Tibial nerve (tissue), 4 donors: Measurements from ENCODE around the gene TGFB3. TPM values are rescaled to one million over a fixed set of nuclear protein-coding genes. Genes with fewer than 3 reads are reported as not detected.

ENCODE experiments used
- DNase-seq, 2 donors: peaks; one replicate each; pipeline ENCODE4 v3.0.0-alpha.2; 2019; ENCODE audit warnings: low spot score in 2 of 2
- H3K27ac ChIP-seq, 4 donors: fragments of 200-600 bp; sonication (generic) in 3 of 4; one replicate each; pipeline ENCODE4 v1.5.1; 2017 to 2019; ENCODE audit warnings: mild to moderate bottlenecking in 1 of 4
- H3K27me3 ChIP-seq, 2 donors: fragments of 200-600 bp; sonication (generic) in 1 of 2; one replicate each; pipeline versions ENCODE4 v1.5.1 to v1.6.0; 2017 to 2019
- H3K36me3 ChIP-seq, 3 donors: fragments of 200-600 bp; sonication (generic); one replicate each; pipeline ENCODE4 v1.5.1; 2018 to 2019
- H3K4me1 ChIP-seq, 4 donors: fragments of 200-600 bp; sonication (generic) in 3 of 4; one replicate each; pipeline ENCODE4 v1.5.1; 2017 to 2019
- H3K4me3 ChIP-seq, 4 donors: fragments of 200-600 bp; sonication (generic) in 3 of 4; one replicate each; pipeline ENCODE4 v1.5.1; 2017 to 2019; ENCODE audit warnings: mild to moderate bottlenecking in 1 of 4, moderate library complexity in 1 of 4
- H3K9me3 ChIP-seq, 4 donors: fragments of 200-600 bp; sonication (generic) in 3 of 4; one replicate each; pipeline ENCODE4 v1.5.1; 2017 to 2019
- EP300 ChIP-seq, 2 donors: sonication (generic); formaldehyde crosslinking; IDR thresholded peaks; one replicate each; pipeline ENCODE4 v1.6.1; 2017; ENCODE audit warnings: antibody characterized with exemption in 2 of 2, mild to moderate bottlenecking in 1 of 2
- POLR2A ChIP-seq, 2 donors: fragments of 450-650 bp; IDR thresholded peaks; one replicate each; pipeline ENCODE4 v1.6.1; 2017; ENCODE audit warnings: antibody characterized with exemption in 2 of 2, mild to moderate bottlenecking in 2 of 2, moderate library complexity in 2 of 2
- WGBS, 2 donors: methylation state at CpG; one replicate each; pipeline ENCODE4 v1.1.5; 2018; 5-methylcytosine and 5-hydroxymethylcytosine counted together
- total RNA-seq, 4 donors: library from RNA; depleted of rRNA; stranded (reverse); fragments of >200 nt; gene quantifications; one replicate each; pipeline ENCODE4 v1.1.0, GENCODE V29; 2016
- TF ChIP-seq, protein P1 (sequence below), 5 experiments: fragments of 200-600 bp in 3 of 5; fragments of 450-650 bp in 2 of 5; sonication (generic) in 3 of 5; IDR thresholded peaks; one replicate each; pipeline ENCODE4 v1.5.1; 2016 to 2019; ENCODE audit warnings: antibody characterized with exemption in 5 of 5, mild to moderate bottlenecking in 3 of 5, moderate library complexity in 2 of 5

The TGFB3 gene
- total RNA-seq, 4 donors from 2014 or later, result 3.1 to 10.0 (median 5.6) TPM

DNA sequence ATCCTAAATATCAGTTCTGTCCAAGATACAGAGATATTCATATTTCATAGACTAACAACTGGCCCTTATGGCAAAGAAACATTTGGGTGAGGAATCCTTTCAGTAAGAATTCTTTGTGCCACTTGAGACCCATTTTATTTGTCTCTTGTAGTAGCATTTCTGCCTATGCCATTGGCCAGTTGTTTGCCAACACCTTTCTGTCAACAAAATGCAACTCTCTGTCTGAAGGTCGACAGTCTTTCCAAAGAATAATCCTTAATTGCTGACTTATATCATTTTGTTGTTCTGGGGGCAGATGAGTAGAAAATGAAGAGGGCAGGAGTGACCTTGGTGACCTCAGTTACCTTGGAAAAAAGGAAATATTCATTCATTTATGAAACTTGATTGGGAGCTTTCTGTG, 14.7 kb upstream of the TGFB3 start:
- H3K9me3 ChIP-seq, result no peaks in the 10 kb centered on the region
- H3K27me3 ChIP-seq, result no peaks in the 10 kb centered on the region
- H3K4me3 ChIP-seq, result no peak overlapping the region
- peaks cover 0 to 86% (median 0%) of the 10 kb centered on the region in 3 donors for H3K36me3 ChIP-seq
- no peak overlapping the region for H3K27ac ChIP-seq
- 78 to 88% methylated on average over 1 of the region's 1 CpG for WGBS, 2 donors
- no peak for DNase-seq
- H3K4me1 ChIP-seq, result peaks cover 0 to 11% (median 0%) of the 10 kb centered on the region in 4 donors
- TF ChIP-seq EP300 (IDR thresholded peaks at IDR 0.05) (no peak), POLR2A (IDR thresholded peaks at IDR 0.05) (no peak)
- TF ChIP-seq, protein P1, sequence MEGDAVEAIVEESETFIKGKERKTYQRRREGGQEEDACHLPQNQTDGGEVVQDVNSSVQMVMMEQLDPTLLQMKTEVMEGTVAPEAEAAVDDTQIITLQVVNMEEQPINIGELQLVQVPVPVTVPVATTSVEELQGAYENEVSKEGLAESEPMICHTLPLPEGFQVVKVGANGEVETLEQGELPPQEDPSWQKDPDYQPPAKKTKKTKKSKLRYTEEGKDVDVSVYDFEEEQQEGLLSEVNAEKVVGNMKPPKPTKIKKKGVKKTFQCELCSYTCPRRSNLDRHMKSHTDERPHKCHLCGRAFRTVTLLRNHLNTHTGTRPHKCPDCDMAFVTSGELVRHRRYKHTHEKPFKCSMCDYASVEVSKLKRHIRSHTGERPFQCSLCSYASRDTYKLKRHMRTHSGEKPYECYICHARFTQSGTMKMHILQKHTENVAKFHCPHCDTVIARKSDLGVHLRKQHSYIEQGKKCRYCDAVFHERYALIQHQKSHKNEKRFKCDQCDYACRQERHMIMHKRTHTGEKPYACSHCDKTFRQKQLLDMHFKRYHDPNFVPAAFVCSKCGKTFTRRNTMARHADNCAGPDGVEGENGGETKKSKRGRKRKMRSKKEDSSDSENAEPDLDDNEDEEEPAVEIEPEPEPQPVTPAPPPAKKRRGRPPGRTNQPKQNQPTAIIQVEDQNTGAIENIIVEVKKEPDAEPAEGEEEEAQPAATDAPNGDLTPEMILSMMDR (IDR thresholded peaks at IDR 0.05), result no peak

DNA sequence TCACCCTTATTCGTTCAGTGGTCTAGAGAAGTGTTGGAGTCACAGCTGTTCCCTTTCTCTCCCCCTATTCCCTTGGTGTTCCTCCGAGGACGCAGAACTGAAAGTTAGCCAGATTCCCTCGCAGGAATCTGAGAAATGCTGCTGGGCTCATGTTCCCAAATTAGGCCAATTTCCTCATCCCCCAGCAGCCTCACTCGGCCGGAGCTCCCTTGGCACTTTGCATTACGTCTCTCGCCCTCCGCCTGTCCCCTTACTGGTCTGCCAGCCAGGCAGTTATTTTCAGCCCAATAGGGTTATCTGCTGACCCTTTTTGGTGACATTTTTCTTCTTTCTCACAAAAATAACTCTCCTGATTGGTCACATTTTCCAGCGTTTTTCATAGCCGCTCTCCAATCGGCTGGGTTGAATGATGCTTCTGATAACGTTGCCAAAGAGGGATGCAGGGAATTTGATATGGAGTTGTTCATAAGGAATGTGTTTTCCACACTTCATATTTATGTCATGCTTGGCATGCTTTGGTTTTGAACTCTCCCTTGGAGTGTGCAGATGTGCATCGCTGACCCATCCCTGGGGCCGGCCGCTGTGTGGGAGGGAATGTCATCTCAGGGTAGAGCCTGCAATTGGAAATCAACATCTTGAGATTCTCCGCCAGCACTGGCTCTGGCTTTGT, 13.7 kb upstream of the TGFB3 start:
- Histone ChIP-seq H3K4me3 (peak overlapping the region in 1 of 4 donors; percentile 14), H3K36me3 (peaks cover 0 to 81% (median 0%) of the 10 kb centered on the region in 3 donors), H3K4me1 (peaks cover 0 to 11% (median 0%) of the 10 kb centered on the region in 4 donors), H3K27me3 (no peaks in the 10 kb centered on the region), H3K9me3 (no peaks in the 10 kb centered on the region), H3K27ac (peak overlapping the region in 3 of 4 donors; percentile 8 to 69 (median 64))
- DNase-seq, result peak; percentile 17 to 32
- no peak for TF ChIP-seq POLR2A (IDR thresholded peaks at IDR 0.05)
- TF ChIP-seq, protein P1 (IDR thresholded peaks at IDR 0.05), result no peak
- peak in 1 of 2 donors; percentile 39 for TF ChIP-seq EP300 (IDR thresholded peaks at IDR 0.05)
- WGBS, 2 donors, result 50 to 54% methylated on average over 17 of the region's 17 CpGs

DNA sequence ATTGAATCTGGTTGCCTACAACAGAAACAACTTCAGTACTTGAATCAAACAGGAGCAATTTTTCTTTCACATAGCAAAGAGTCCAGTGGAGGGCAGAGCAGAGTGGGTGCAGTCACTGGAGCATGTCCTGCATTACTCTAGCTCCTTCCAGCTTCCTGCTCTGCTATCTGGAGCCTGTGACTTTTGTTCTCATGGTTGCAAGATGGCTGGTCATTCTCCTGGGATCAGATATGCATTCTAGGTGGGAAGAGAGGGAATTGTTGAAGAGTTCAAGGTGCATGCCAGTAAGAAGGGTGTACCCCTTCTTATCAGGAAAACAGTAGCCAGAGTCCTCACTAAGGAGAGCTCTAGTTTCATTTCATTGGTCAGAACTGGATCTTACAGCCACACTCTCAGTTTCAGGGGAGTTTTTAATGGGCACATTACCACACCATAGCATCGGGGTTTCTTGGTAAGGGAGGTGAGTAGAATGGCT, 11.8 kb upstream of the TGFB3 start:
- H3K27me3 ChIP-seq, result no peaks in the 10 kb centered on the region
- no peak for DNase-seq
- TF ChIP-seq POLR2A (IDR thresholded peaks at IDR 0.05) (no peak), EP300 (IDR thresholded peaks at IDR 0.05) (no peak)
- TF ChIP-seq, protein P1 (IDR thresholded peaks at IDR 0.05), result no peak
- no peak overlapping the region for H3K27ac ChIP-seq
- no peaks in the 10 kb centered on the region for H3K9me3 ChIP-seq
- WGBS, 2 donors, result 91 to 97% methylated on average over 1 of the region's 1 CpG
- H3K36me3 ChIP-seq, result peaks cover 0 to 76% (median 0%) of the 10 kb centered on the region in 3 donors
- peaks cover 0 to 25% (median 0%) of the 10 kb centered on the region in 4 donors for H3K4me1 ChIP-seq
- H3K4me3 ChIP-seq, result no peak overlapping the region

DNA sequence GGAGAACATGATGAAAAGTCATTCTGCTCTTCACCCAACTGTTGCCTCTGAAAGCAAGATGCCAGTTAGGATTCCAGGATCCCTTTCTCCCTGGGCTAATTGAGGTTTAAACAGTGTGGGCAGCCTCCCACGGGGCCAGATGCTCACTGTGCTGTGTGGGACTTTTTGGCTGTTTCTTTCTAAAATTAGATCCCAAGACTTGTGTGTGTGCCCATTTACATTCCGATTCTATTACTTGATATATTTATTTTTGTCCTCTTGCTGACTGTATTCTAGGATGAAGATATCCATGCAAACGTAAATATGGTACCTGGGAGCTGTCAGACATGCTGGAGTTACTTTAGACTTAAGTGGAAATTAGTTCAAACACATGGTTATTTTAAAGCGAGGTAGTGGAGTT, 10.0 kb upstream of the TGFB3 start:
- no peak overlapping the region for H3K4me3 ChIP-seq
- H3K4me1 ChIP-seq, result peaks cover 0 to 37% (median 0%) of the 10 kb centered on the region in 4 donors
- DNase-seq, result no peak
- TF ChIP-seq EP300 (IDR thresholded peaks at IDR 0.05), result no peak
- no peak for TF ChIP-seq POLR2A (IDR thresholded peaks at IDR 0.05)
- TF ChIP-seq, protein P1 (IDR thresholded peaks at IDR 0.05), result no peak
- 70 to 76% methylated on average over 4 of the region's 4 CpGs for WGBS, 2 donors
- no peaks in the 10 kb centered on the region for H3K9me3 ChIP-seq
- peaks cover 0 to 57% (median 0%) of the 10 kb centered on the region in 3 donors for H3K36me3 ChIP-seq
- no peak overlapping the region for H3K27ac ChIP-seq
- H3K27me3 ChIP-seq, result no peaks in the 10 kb centered on the region

DNA sequence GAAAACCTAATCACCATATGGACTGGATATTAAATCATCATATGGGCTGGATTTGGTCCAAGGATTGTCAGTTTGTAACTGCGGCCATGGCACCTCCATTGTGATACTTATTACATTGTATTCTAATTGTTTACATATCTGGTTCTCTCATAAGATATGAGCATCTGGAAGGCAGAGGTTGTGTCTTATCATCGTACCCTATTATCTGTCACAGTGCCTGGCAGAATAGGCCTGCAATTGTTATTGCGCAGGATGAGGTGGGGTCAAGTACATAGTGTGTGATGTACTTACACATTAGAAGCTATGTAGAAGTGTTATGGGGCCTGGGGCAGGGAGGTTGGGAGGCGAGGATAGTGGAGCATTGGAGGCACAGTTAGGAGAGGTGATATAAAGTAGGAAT, 8.5 kb upstream of the TGFB3 start:
- Histone ChIP-seq H3K36me3 (peaks cover 0 to 45% (median 0%) of the 10 kb centered on the region in 3 donors), H3K27ac (peak overlapping the region in 1 of 4 donors; percentile 31), H3K4me1 (peaks cover 0 to 45% (median under 1%) of the 10 kb centered on the region in 4 donors), H3K9me3 (no peaks in the 10 kb centered on the region), H3K27me3 (no peaks in the 10 kb centered on the region), H3K4me3 (no peak overlapping the region)
- TF ChIP-seq, protein P1 (IDR thresholded peaks at IDR 0.05), result no peak
- no peak for TF ChIP-seq EP300 (IDR thresholded peaks at IDR 0.05)
- TF ChIP-seq POLR2A (IDR thresholded peaks at IDR 0.05), result no peak
- WGBS, 2 donors, result 96 to 97% methylated on average over 4 of the region's 4 CpGs
- DNase-seq, result no peak
